Left colon (tissue), 2 donors: ENCODE data around the gene KLF6. TPM values are rescaled to one million over a fixed set of nuclear protein-coding genes. Genes with fewer than 3 reads are reported as not detected.

Experiments used
- ATAC-seq: fragments of 200-7000 bp; cut with Tn5 transposase; one replicate; pipeline ENCODE4 v1.9.1; 2020; ENCODE audit warnings: mild to moderate bottlenecking, moderate library complexity
- DNase-seq, 2 donors: peaks; one replicate each; pipeline ENCODE4 v3.0.0-alpha.2; 2020
- intact Hi-C, 2 donors: fragments of 100-400 bp; cut with DNase I in 1 of 2; cut with micrococcal nuclease in 1 of 2; formaldehyde crosslinking; loops; one replicate each; pipeline versions ENCODE4 v1.11.2 to v1.14.0; 2022; cut with DNase I, micrococcal nuclease
- total RNA-seq, 2 donors: library from RNA; stranded (reverse); fragmentation: NEBNext Ultra II Directional; extraction: Animal tissue kit (Norgen Biotek cat#: 25700); gene quantifications; one replicate each; pipeline ENCODE4 v1.2.1, GENCODE V29; 2021
- donor health status: DM: no; HTN: no; CAD: no.
- donor health status: DM: yes; HTN: yes; CAD: no.

The KLF6 gene
- total RNA-seq, 2 donors from 2014 or later = 359 to 434 TPM

GRCh38 chr10:3793553-3793952, 8.5 kb upstream of the KLF6 start:
- DNase-seq (no peak), ATAC-seq (no peak)
- intact Hi-C loops = no loop called here

- intact Hi-C loops = no loop called here
- no peak for DNase-seq
- peak; percentile 78 for ATAC-seq
Observed at GRCh38 chr10:3792710-3793219, 7.8 kb upstream of the KLF6 start.

- ATAC-seq (no peak), DNase-seq (no peak)
- intact Hi-C loops = no loop called here
Observed at GRCh38 chr10:3791974-3792633, 7.1 kb upstream of the KLF6 start.

GRCh38 chr10:3790858-3791257, 5.8 kb upstream of the KLF6 start:
- intact Hi-C loops = no loop called here
- DNase-seq (no peak), ATAC-seq (no peak)

GRCh38 chr10:3790272-3790671, 5.3 kb upstream of the KLF6 start:
- intact Hi-C loops = no loop called here
- ATAC-seq (no peak), DNase-seq (no peak)

- DNase-seq (no peak), ATAC-seq (no peak)
- intact Hi-C loops = loop anchor here in 1 of 2 donors (10.0 kb wide), 1 partner anchor 975 kb away; no protein-coding TSS in a partner anchor
Observed at GRCh38 chr10:3789621-3790020, 4.6 kb upstream of the KLF6 start.

GRCh38 chr10:3787816-3788215, 2.8 kb upstream of the KLF6 start:
- intact Hi-C loops = loop anchor here in 1 of 2 donors (10.0 kb wide), 1 partner anchor 977 kb away; no protein-coding TSS in a partner anchor
- ATAC-seq (no peak), DNase-seq (no peak)

GRCh38 chr10:3787016-3787400, 2.0 kb upstream of the KLF6 start:
- ATAC-seq (no peak), DNase-seq (no peak)
- intact Hi-C loops = loop anchor here in 1 of 2 donors (10.0 kb wide), 1 partner anchor 978 kb away; no protein-coding TSS in a partner anchor

GRCh38 chr10:3786295-3787015, 1.4 kb upstream of the KLF6 start:
- intact Hi-C loops = loop anchor here in 1 of 2 donors (10.0 kb wide), 1 partner anchor 978 kb away; no protein-coding TSS in a partner anchor
- DNase-seq = no peak
- no peak for ATAC-seq

GRCh38 chr10:3785851-3786271, 852 bp upstream of the KLF6 start:
- peak; percentile 0 for ATAC-seq
- DNase-seq = no peak
- intact Hi-C loops = loop anchor here in 1 of 2 donors (10.0 kb wide), 1 partner anchor 979 kb away; no protein-coding TSS in a partner anchor

GRCh38 chr10:3785251-3785850, 342 bp upstream of the KLF6 start:
- DNase-seq (peak; percentile 98 to 99), ATAC-seq (peak; percentile 67)
- intact Hi-C loops = loop anchor here in 1 of 2 donors (10.0 kb wide), 1 partner anchor 979 kb away; no protein-coding TSS in a partner anchor

GRCh38 chr10:3783682-3784432, 1.2 kb downstream of the KLF6 start:
- ATAC-seq = peak; percentile 24
- intact Hi-C loops = loop anchor here in 1 of 2 donors (10.0 kb wide), 1 partner anchor 981 kb away; no protein-coding TSS in a partner anchor
- peak; percentile 72 for DNase-seq

- DNase-seq = peak; percentile 66 to 68
- ATAC-seq = peak; percentile 4
- intact Hi-C loops = loop anchor here in 1 of 2 donors (10.0 kb wide), 1 partner anchor 982 kb away; no protein-coding TSS in a partner anchor
Observed at GRCh38 chr10:3783316-3783681, 1.7 kb downstream of the KLF6 start.

- DNase-seq = peak in 1 of 2 donors; percentile 67
- intact Hi-C loops = loop anchor here in 1 of 2 donors (10.0 kb wide), 1 partner anchor 982 kb away; no protein-coding TSS in a partner anchor
- peak; percentile 25 for ATAC-seq
Observed at GRCh38 chr10:3782451-3783315, 2.3 kb downstream of the KLF6 start.

- no peak for DNase-seq
- no peak for ATAC-seq
- intact Hi-C loops = loop anchor here in 1 of 2 donors (10.0 kb wide), 1 partner anchor 983 kb away; no protein-coding TSS in a partner anchor
Observed at GRCh38 chr10:3782146-3782450, 2.9 kb downstream of the KLF6 start.

GRCh38 chr10:3781468-3782145, 3.4 kb downstream of the KLF6 start:
- DNase-seq (peak in 1 of 2 donors; percentile 59), ATAC-seq (no peak)
- intact Hi-C loops = loop anchor here in 1 of 2 donors (10.0 kb wide), 1 partner anchor 983 kb away; no protein-coding TSS in a partner anchor
